Coronary artery (tissue), 2 donors: ENCODE results near the gene ARL2.

Experiments
- DNase-seq: peaks from one replicate; pipeline ENCODE4 v3.0.0-alpha.2; 2017; ENCODE audit warnings: low spot score
- H3K27ac ChIP-seq, 2 donors: fragments of 200-600 bp; sonication (generic); one replicate each; pipeline ENCODE4 v1.5.1; 2016 to 2019
- H3K4me3 ChIP-seq: fragments of 200-600 bp; sonication (generic); 2 replicates; pipeline ENCODE4 v1.5.1; 2016; ENCODE audit warnings: mild to moderate bottlenecking, moderate library complexity
- CTCF ChIP-seq: fragments of 200-600 bp; sonication (generic); IDR thresholded peaks from one replicate; pipeline ENCODE4 v1.5.1; 2019; ENCODE audit warnings: antibody characterized with exemption

Gene ARL2

DNA sequence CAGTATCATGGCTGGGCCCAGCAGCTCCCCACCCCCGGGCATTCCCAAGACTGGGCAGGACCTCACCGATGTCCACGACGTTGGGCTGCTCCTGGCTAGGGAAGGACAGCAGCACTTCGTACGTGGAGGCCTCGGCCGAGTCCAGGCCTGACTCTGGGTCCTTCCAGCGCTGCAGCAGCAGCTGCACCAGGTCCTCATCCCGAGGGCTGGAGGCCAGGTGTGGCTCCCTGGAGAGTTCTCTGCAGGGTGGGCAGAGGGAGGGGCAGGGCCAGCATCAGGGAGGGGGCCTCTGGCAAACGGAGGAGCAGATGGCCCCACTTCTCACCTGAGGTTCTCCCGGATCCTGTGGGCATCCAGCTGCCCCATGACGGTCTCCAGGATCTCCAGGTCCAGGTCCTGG lies 44.1 kb downstream of the ARL2 start:
- TF ChIP-seq CTCF, result no peak

GRCh38 chr11:65058419-65059054 lies 44.6 kb downstream of the ARL2 start, which contains the start of gene NAALADL1:
Gene NAALADL1, minus strand, starts transcription at chr11:65058553. Its CDS starts 32 bp downstream, at chr11:65058521.
- DNase-seq, result no peak

More for the DNA sequence above, 44.1 kb downstream of the ARL2 start:
- no peak overlapping the region for H3K27ac ChIP-seq
- DNase-seq, result no peak
- no peak overlapping the region for H3K4me3 ChIP-seq

GRCh38 chr11:65059523-65059922 lies 45.6 kb downstream of the ARL2 start:
- Histone ChIP-seq H3K27ac (no peak overlapping the region), H3K4me3 (no peak overlapping the region)
- no peak for DNase-seq
- TF ChIP-seq CTCF, result no peak

More at GRCh38 chr11:65058419-65059054, 44.6 kb downstream of the ARL2 start, which contains the start of gene NAALADL1:
- H3K27ac ChIP-seq, result no peak within 1 kb of the TSS
- no peak for TF ChIP-seq CTCF
- H3K4me3 ChIP-seq, result no peak within 1 kb of the TSS

DNA sequence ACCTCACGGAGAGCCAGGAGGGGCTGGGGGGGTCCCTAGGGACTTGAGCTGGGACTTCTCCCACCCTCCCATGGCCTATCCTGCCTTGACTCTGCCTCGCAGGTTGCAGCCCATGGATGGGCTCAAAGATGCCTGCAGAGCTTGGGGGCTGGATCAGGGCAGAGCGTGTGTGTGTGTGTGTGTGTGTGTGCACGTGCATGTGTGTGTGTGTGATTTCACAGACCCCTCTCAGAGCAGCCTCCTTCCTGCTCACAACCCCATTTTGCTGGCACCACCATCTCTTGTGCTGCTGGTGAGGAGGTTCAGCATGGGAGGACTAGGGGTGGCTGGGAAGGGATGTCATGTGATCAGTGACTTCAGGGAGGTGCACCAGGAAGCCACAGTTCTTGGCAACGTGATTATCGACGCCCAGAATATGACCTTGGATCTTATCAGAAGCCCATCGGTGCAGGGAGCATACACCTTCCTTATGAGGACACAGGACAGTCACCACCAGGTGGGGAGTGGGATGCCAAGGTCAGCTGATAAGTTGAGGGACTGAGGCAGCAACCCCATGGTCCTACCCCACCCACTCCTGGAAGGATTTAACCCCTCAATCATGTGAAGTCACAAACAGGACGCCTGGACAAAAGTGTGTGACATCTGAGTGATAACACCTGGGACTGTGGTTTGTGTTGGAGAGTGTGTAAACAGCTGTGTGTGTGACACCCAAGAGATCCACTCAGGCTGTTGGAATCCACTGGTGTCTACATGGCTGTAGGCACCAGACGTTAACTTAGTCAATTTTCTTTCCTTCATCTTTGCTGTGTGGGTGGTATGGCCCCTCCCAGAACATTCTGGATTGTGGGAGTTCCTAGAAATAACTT lies 46.2 kb downstream of the ARL2 start:
- no peak overlapping the region for H3K4me3 ChIP-seq
- no peak overlapping the region for H3K27ac ChIP-seq
- TF ChIP-seq CTCF, result no peak
- DNase-seq, result no peak

- Histone ChIP-seq H3K27ac (no peak overlapping the region), H3K4me3 (no peak overlapping the region)
- no peak for TF ChIP-seq CTCF
- no peak for DNase-seq
Measured at GRCh38 chr11:65060913-65061408, 47.0 kb downstream of the ARL2 start.

DNA sequence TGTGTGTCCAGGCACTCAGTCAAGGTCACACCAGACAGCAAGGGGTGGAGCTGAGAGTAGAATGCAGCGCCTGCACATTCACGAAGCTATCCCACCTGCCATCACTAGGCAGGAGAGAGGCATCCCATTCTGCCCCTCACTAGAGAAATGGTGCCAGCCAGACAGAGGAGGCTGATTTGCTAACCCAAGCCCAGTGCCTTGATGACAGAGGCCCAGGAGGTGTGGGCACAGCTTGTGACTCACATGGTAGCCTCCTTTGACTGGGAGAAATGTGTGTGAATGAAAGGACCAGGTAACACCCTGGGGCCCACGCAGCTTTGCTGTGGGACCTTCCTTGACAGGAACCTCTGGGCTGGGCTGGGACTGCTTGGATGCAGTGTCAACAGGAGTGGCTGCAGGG lies 49.6 kb downstream of the ARL2 start:
- no peak overlapping the region for H3K27ac ChIP-seq
- H3K4me3 ChIP-seq, result no peak overlapping the region
- no peak for TF ChIP-seq CTCF
- no peak for DNase-seq
